Osteoblast (primary cell): Measurements from ENCODE around the gene TRMT2A. TPM values are rescaled to one million over a fixed set of nuclear protein-coding genes. Genes with fewer than 3 reads are reported as not detected.

Experiments used
- DNase-seq: peaks from one replicate; pipeline ENCODE4 v3.0.0; 2011; ENCODE audit warnings: low spot score, mixed read lengths; ENCODE audit not compliant: insufficient read length; ENCODE audit errors: missing footprints
- H2AFZ ChIP-seq: 2 replicates; pipeline ENCODE4 v1.6.0; 2011; ENCODE audit warnings: mild to moderate bottlenecking, low read length
- H3K27ac ChIP-seq: 2 replicates; pipeline ENCODE4 v1.5.1; 2011; ENCODE audit warnings: mild to moderate bottlenecking, low read depth, low read length, moderate library complexity
- H3K27me3 ChIP-seq: 2 replicates; pipeline ENCODE4 v1.6.0; 2012; ENCODE audit warnings: mild to moderate bottlenecking, control low read depth, inconsistent platforms, low read length, moderate library complexity; ENCODE audit not compliant: insufficient read depth
- H3K36me3 ChIP-seq: 2 replicates; pipeline ENCODE4 v1.5.1; 2011; ENCODE audit warnings: mild to moderate bottlenecking, low read length, control low read depth, moderate library complexity; ENCODE audit not compliant: insufficient read depth
- H3K4me1 ChIP-seq: 2 replicates; pipeline ENCODE4 v1.5.1; 2011; ENCODE audit warnings: mild to moderate bottlenecking, low read length, control low read depth, moderate library complexity; ENCODE audit not compliant: insufficient read depth
- H3K4me2 ChIP-seq: 2 replicates; pipeline ENCODE4 v1.6.0; 2011; ENCODE audit warnings: mild to moderate bottlenecking, low read length; ENCODE audit not compliant: insufficient read depth
- H3K4me3 ChIP-seq: fragments of 200-600 bp; sonication (generic); 3 replicates; pipeline ENCODE4 v1.5.1; 2012; ENCODE audit warnings: mild to moderate bottlenecking, low read length, inconsistent platforms; ENCODE audit not compliant: insufficient read depth
- H3K79me2 ChIP-seq: 2 replicates; pipeline ENCODE4 v1.6.0; 2012; ENCODE audit warnings: mild to moderate bottlenecking, low read length, control low read depth, inconsistent platforms; ENCODE audit not compliant: insufficient read depth
- H3K9me3 ChIP-seq: 2 replicates; pipeline ENCODE4 v1.5.1; 2011; ENCODE audit warnings: low read depth, low read length, control low read depth
- H4K20me1 ChIP-seq: 2 replicates; pipeline ENCODE4 v1.6.0; 2012; ENCODE audit warnings: mild to moderate bottlenecking, low read length, control low read depth; ENCODE audit not compliant: insufficient read depth
- total RNA-seq: library from RNA; depleted of rRNA; stranded (reverse); fragments of >200 nt; gene quantifications from 2 replicates; pipeline ENCODE4 v1.2.3, GENCODE V29; 2012
- TF ChIP-seq, protein P1 (sequence below): IDR thresholded peaks from 2 replicates; pipeline ENCODE4 v1.5.1; 2011; ENCODE audit warnings: mild to moderate bottlenecking, low read depth, low read length, moderate library complexity; ENCODE audit errors: extremely low read depth

The TRMT2A gene
- total RNA-seq, 1 donor: 43.8 TPM

DNA sequence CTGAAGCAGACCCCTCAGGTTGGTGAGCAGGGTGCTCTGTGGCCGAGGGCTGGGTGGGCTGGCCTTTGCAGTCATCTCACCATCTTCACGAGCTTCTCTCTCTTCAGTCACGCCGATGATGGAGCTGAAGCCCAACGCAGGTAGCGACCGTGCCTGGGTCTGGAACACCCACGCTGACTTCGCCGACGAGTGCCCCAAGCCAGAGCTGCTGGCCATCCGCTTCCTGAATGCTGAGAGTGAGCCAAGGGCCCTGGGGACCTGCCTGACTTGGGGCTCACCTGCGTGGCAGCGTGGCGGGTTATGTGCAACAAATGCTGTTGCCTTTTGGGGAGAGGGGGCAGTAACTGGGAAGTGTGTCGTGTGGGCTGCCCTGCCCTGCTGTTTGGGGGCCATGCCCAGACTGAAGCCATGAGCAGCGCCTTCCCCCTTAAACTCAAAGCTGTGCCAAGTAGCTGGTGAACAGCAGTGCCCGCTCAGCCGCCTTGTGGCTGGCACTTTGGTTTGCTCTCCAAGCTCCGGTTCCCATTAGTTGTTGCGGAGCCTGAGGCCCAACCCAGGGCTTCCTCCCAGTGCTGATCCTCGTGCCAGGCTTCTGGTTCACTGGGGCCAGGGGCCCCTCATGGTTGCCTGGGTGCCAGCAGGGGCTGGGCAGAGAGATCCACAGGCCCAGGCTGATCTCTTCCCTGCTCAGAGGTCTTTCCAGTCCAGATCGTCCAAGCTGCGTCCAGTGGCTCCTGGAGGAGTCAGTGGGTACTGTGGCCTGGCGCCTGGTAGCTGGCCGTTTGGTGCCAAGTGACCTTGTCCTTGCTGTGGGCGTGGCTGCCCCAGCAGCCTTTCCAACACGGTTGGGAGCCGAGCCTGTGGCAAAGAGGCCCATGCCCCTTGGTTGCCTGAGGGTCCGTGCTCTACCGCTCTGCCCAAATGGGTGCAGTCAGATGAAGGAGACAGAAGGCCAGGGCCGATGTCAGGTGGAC, 8.5 kb upstream of the TRMT2A start:
- Histone ChIP-seq H3K4me1 (no peaks in the 10 kb centered on the region), H3K79me2 (peaks cover 42% of the 10 kb centered on the region), H3K27ac (no peak overlapping the region), H3K4me3 (no peak overlapping the region), H3K4me2 (no peak overlapping the region), H2AFZ (no peak overlapping the region), H4K20me1 (peaks cover 23% of the 10 kb centered on the region), H3K36me3 (peaks cover 56% of the 10 kb centered on the region), H3K9me3 (no peaks in the 10 kb centered on the region), H3K27me3 (no peaks in the 10 kb centered on the region)
- TF ChIP-seq, protein P1, sequence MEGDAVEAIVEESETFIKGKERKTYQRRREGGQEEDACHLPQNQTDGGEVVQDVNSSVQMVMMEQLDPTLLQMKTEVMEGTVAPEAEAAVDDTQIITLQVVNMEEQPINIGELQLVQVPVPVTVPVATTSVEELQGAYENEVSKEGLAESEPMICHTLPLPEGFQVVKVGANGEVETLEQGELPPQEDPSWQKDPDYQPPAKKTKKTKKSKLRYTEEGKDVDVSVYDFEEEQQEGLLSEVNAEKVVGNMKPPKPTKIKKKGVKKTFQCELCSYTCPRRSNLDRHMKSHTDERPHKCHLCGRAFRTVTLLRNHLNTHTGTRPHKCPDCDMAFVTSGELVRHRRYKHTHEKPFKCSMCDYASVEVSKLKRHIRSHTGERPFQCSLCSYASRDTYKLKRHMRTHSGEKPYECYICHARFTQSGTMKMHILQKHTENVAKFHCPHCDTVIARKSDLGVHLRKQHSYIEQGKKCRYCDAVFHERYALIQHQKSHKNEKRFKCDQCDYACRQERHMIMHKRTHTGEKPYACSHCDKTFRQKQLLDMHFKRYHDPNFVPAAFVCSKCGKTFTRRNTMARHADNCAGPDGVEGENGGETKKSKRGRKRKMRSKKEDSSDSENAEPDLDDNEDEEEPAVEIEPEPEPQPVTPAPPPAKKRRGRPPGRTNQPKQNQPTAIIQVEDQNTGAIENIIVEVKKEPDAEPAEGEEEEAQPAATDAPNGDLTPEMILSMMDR: no peak
- DNase-seq: no peak

DNA sequence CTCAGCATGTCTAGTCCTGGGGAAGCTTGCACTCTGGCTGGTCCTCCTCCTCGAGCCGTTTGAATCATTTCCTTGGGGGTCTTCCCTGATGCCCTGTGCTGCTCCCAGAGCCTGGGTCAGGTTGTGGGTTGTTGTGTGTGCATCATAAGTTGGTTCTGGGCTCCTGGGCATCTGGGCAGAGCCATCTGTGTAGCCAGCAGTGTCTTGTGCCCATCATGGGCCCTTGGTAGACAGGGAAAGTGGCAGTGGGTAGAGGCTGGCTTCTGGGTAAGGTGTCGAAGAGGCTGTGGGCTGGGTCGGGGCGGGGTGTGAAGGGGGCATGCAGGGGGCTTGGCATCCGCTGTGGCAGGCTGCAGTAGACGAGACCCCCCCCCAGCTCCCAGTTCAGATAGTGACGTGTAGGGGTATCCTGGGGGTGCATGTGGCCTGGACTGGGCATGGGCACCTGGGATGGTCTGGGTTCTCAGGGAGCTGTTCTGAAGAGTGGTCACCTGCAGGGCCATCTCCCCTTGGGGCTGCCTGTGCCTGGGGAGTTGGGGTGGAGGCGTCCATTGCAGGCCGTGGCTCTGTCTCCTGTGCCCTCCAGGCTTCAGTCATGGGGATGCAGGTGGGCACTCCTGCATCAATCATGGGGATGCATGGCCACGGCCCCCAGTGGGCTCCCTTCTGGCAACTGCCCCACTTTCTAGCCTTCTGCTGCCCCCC, 7.2 kb upstream of the TRMT2A start:
- Histone ChIP-seq H4K20me1 (peaks cover 25% of the 10 kb centered on the region), H3K36me3 (peaks cover 66% of the 10 kb centered on the region)
- no peak for DNase-seq

DNA sequence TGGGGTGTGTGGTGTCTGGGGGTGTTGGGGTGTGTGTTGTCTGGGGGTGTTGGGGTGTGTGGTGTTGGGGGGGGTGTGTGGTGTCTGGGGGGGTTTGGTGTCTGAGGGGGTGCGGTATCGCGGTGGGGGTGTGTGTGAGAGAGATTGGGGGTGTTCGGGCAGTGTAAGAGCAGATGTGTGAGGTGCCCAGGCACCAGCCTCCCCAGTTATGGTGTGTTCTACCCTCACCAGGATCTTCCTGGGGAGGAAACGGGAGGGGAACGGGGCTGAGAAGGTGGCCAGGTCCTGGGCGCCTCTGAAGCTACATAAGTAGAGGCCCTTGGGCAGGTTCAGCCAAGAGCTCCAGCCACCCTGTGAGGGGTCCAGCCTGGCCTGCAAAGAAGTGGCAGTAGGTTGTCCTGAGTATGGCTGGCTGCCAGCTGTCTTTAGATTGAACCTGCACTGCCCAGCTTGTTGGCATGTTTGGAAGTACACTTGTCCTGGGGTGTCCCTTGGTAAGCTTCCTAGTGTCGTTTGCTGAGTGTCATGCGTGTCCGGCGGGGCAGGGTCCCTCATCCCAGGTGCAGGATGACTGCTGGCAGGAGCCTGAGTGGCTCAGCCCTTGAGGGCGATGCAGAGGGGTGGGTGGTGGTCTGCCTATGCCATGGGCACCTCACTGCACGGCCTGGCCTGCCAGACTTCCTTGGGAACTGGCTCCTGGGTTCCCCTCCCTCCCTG, 6.5 kb upstream of the TRMT2A start:
- H3K4me1 ChIP-seq: peaks cover 8% of the 10 kb centered on the region
- DNase-seq: no peak
- H4K20me1 ChIP-seq: peaks cover 25% of the 10 kb centered on the region
- no peaks in the 10 kb centered on the region for H3K27me3 ChIP-seq
- H2AFZ ChIP-seq: no peak overlapping the region
- H3K27ac ChIP-seq: no peak overlapping the region
- H3K9me3 ChIP-seq: no peaks in the 10 kb centered on the region
- TF ChIP-seq, protein P1: no peak
- no peak overlapping the region for H3K4me3 ChIP-seq
- peaks cover 61% of the 10 kb centered on the region for H3K79me2 ChIP-seq
- no peak overlapping the region for H3K4me2 ChIP-seq
- peaks cover 66% of the 10 kb centered on the region for H3K36me3 ChIP-seq

More for the DNA sequence above, 7.2 kb upstream of the TRMT2A start:
- peaks cover 54% of the 10 kb centered on the region for H3K79me2 ChIP-seq
- no peaks in the 10 kb centered on the region for H3K27me3 ChIP-seq
- H2AFZ ChIP-seq: no peak overlapping the region
- no peak overlapping the region for H3K27ac ChIP-seq
- TF ChIP-seq, protein P1: no peak
- H3K4me3 ChIP-seq: no peak overlapping the region
- H3K9me3 ChIP-seq: no peaks in the 10 kb centered on the region
- H3K4me2 ChIP-seq: no peak overlapping the region
- H3K4me1 ChIP-seq: peaks cover under 1% of the 10 kb centered on the region
